Smooth muscle cell (in vitro differentiated cells): ENCODE data around the gene ABCF3. TPM values are rescaled to one million over a fixed set of nuclear protein-coding genes. Genes with fewer than 3 reads are reported as not detected.

Source experiments
- DNase-seq: peaks from one replicate; lab custom pipeline; 2025; ENCODE audit not compliant: unreplicated experiment; lab: John Stamatoyannopoulos, UW
- H2AFZ ChIP-seq: fragments of 200-600 bp; sonication (generic); 2 replicates; pipeline ENCODE4 v1.6.0; 2016; ENCODE audit warnings: antibody characterized with exemption, low read depth, mild to moderate bottlenecking
- H3F3A ChIP-seq: fragments of 200-600 bp; sonication (generic); 2 replicates; pipeline ENCODE4 v1.6.0; 2017; ENCODE audit warnings: antibody characterized with exemption, low read depth
- H3K27ac ChIP-seq: fragments of 200-600 bp; sonication (generic); 2 replicates; pipeline ENCODE4 v1.5.1; 2016; ENCODE audit warnings: low read depth, mild to moderate bottlenecking
- H3K27me3 ChIP-seq: fragments of 200-600 bp; sonication (generic); 2 replicates; pipeline ENCODE4 v1.6.1; 2016; ENCODE audit warnings: low read depth, mild to moderate bottlenecking
- H3K36me3 ChIP-seq: fragments of 200-600 bp; sonication (generic); 2 replicates; pipeline ENCODE4 v1.5.1; 2016; ENCODE audit warnings: low read depth
- H3K4me1 ChIP-seq: fragments of 200-600 bp; sonication (generic); 2 replicates; pipeline ENCODE4 v1.5.1; 2016; ENCODE audit warnings: low read depth
- H3K4me2 ChIP-seq: fragments of 200-600 bp; sonication (generic); 2 replicates; pipeline ENCODE4 v1.6.0; 2016; ENCODE audit warnings: mild to moderate bottlenecking
- H3K4me3 ChIP-seq: fragments of 200-600 bp; sonication (generic); 2 replicates; pipeline ENCODE4 v1.5.1; 2016; ENCODE audit warnings: mild to moderate bottlenecking
- H3K79me2 ChIP-seq: fragments of 200-600 bp; sonication (generic); 2 replicates; pipeline ENCODE4 v1.6.0; 2016; ENCODE audit warnings: low read depth, mild to moderate bottlenecking
- H3K9ac ChIP-seq: fragments of 200-600 bp; sonication (generic); 2 replicates; pipeline ENCODE4 v1.6.0; 2016; ENCODE audit warnings: low read depth
- H3K9me3 ChIP-seq: fragments of 200-600 bp; sonication (generic); replicated peaks from 2 replicates; pipeline ENCODE4 v1.5.1; 2016; ENCODE audit warnings: low read depth
- H4K20me1 ChIP-seq: fragments of 200-600 bp; sonication (generic); 2 replicates; pipeline ENCODE4 v1.6.0; 2016; ENCODE audit warnings: low read depth
- WGBS: methylation state at CpG from one replicate; pipeline ENCODE4 v1.1.7; 2016; ENCODE audit warnings: low lambda C conversion rate; 5-methylcytosine and 5-hydroxymethylcytosine counted together
- polyA plus RNA-seq: library from polyadenylated mRNA; unstranded; fragments of >200 nt; fragmentation: Nextera tagmentation; extraction: Ambion mirVana; gene quantifications from 2 replicates; pipeline ENCODE4 v1.2.1, GENCODE V29; 2016
- total RNA-seq: library from RNA; depleted of rRNA; stranded (reverse); fragments of >200 nt; gene quantifications from 2 replicates; pipeline ENCODE4 v1.2.3, GENCODE V29; 2014
- TF ChIP-seq, protein P1 (sequence below): fragments of 200-600 bp; sonication (generic); IDR thresholded peaks from 2 replicates; pipeline ENCODE4 v1.5.1; 2017; ENCODE audit warnings: borderline replicate concordance, mild to moderate bottlenecking, antibody characterized with exemption; ENCODE audit not compliant: insufficient read depth, poor library complexity, severe bottlenecking

Gene ABCF3, protein sequence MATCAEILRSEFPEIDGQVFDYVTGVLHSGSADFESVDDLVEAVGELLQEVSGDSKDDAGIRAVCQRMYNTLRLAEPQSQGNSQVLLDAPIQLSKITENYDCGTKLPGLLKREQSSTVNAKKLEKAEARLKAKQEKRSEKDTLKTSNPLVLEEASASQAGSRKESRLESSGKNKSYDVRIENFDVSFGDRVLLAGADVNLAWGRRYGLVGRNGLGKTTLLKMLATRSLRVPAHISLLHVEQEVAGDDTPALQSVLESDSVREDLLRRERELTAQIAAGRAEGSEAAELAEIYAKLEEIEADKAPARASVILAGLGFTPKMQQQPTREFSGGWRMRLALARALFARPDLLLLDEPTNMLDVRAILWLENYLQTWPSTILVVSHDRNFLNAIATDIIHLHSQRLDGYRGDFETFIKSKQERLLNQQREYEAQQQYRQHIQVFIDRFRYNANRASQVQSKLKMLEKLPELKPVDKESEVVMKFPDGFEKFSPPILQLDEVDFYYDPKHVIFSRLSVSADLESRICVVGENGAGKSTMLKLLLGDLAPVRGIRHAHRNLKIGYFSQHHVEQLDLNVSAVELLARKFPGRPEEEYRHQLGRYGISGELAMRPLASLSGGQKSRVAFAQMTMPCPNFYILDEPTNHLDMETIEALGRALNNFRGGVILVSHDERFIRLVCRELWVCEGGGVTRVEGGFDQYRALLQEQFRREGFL
- 34.6 and 40.4 TPM in 2 replicates for total RNA-seq
- polyA plus RNA-seq: 46.3 and 69.1 TPM in 2 replicates

DNA sequence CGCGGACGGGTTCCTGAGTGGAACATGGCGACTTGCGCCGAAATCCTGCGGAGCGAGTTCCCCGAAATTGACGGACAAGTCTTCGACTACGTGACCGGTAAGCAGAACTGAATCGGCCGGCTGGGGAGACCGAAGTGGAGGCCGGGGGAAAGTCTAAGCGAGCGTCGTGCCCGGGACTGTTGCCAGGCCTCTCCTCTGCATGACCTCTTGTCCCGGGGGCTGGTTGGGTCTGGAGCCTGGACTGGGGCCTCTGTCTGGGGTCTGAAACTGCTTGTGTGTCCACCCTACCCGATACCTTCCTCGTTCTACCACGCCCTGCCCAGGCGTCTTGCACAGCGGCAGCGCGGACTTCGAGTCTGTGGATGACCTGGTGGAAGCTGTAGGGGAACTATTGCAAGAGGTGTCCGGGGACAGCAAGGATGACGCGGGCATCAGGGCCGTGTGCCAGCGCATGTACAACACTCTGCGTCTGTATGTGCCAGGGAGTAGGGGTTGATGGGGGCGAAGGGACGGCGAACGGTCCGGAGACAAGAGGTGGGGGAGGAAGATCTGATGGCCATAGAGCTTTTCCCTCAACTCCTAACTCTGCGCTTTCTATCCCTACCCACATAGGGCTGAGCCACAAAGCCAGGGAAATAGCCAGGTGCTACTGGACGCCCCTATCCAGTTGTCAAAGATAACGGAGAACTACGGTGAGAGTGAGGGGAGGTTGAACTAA is at the start of gene ABCF3:
Gene ABCF3, plus strand, starts transcription at position 16 of the 718 bp plus-strand sequence. Its CDS starts 9 bp downstream, at position 25.
- DNase-seq: no peak
- H3K9me3 ChIP-seq: no peaks in the 10 kb centered on the region
- TF ChIP-seq, protein P1, sequence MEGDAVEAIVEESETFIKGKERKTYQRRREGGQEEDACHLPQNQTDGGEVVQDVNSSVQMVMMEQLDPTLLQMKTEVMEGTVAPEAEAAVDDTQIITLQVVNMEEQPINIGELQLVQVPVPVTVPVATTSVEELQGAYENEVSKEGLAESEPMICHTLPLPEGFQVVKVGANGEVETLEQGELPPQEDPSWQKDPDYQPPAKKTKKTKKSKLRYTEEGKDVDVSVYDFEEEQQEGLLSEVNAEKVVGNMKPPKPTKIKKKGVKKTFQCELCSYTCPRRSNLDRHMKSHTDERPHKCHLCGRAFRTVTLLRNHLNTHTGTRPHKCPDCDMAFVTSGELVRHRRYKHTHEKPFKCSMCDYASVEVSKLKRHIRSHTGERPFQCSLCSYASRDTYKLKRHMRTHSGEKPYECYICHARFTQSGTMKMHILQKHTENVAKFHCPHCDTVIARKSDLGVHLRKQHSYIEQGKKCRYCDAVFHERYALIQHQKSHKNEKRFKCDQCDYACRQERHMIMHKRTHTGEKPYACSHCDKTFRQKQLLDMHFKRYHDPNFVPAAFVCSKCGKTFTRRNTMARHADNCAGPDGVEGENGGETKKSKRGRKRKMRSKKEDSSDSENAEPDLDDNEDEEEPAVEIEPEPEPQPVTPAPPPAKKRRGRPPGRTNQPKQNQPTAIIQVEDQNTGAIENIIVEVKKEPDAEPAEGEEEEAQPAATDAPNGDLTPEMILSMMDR: no peak
- H3K4me3 ChIP-seq: peak within 1 kb of the TSS; percentile 94
- H3K27me3 ChIP-seq: no peaks in the 10 kb centered on the region
- peak within 1 kb of the TSS; percentile 85 for H3K9ac ChIP-seq
- 2% methylated on average over 45 of the region's 45 CpGs for WGBS
- H3K27ac ChIP-seq: peak within 1 kb of the TSS; percentile 89
- peaks cover 57% of the 10 kb centered on the region for H3K79me2 ChIP-seq
- H4K20me1 ChIP-seq: peaks cover 65% of the 10 kb centered on the region
- H3F3A ChIP-seq: peaks cover 35% of the 10 kb centered on the region
- no peak within 1 kb of the TSS for H2AFZ ChIP-seq
- H3K4me1 ChIP-seq: peaks cover 12% of the 10 kb centered on the region
- H3K4me2 ChIP-seq: peak within 1 kb of the TSS; percentile 100
- peaks cover 12% of the 10 kb centered on the region for H3K36me3 ChIP-seq

DNA sequence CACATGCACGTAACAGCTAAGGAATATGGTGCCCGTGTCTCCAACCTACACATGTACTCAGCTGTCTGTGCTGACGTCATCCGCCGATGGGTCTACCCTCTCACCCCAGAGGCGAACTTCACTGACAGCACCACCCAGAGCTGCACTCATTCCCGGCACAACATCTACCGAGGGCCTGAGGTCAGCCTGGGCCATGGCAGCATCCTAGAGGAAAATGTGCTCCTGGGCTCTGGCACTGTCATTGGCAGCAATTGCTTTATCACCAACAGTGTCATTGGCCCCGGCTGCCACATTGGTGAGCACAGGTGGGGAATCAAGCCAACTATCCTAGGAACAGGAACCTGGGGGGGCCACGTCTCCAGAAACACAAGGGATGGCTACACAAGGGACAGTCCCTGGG is 45.6 kb upstream of the ABCF3 start:
- TF ChIP-seq, protein P1: no peak
- Histone ChIP-seq H3K9me3 (no peaks in the 10 kb centered on the region), H3F3A (no peaks in the 10 kb centered on the region), H3K9ac (no peak overlapping the region), H4K20me1 (peaks cover 8% of the 10 kb centered on the region), H3K4me1 (peaks cover 11% of the 10 kb centered on the region), H3K36me3 (no peaks in the 10 kb centered on the region), H3K4me2 (no peak overlapping the region), H3K27ac (no peak overlapping the region), H3K4me3 (no peak overlapping the region), H3K27me3 (no peaks in the 10 kb centered on the region), H2AFZ (no peak overlapping the region), H3K79me2 (peaks cover 48% of the 10 kb centered on the region)
- DNase-seq: no peak
- 100% methylated on average over 10 of the region's 10 CpGs for WGBS

DNA sequence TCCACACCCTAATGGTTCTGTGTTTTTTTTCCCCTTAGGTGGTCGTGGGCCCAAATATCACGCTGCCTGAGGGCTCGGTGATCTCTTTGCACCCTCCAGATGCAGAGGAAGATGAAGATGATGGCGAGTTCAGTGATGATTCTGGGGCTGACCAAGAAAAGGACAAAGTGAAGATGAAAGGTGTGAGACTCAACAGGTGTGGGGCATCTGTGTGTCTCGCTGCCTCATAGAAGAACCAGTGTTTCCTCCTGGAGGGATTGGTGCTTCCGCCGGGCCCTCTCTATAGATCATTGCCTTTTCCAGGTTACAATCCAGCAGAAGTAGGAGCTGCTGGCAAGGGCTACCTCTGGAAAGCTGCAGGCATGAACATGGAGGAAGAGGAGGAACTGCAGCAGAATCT is 43.8 kb upstream of the ABCF3 start:
- Histone ChIP-seq H3K27ac (no peak overlapping the region), H3K4me2 (no peak overlapping the region), H3K27me3 (no peaks in the 10 kb centered on the region), H3K9me3 (no peaks in the 10 kb centered on the region), H3K4me1 (no peaks in the 10 kb centered on the region), H2AFZ (no peak overlapping the region), H4K20me1 (no peaks in the 10 kb centered on the region), H3K36me3 (no peaks in the 10 kb centered on the region), H3K9ac (no peak overlapping the region), H3F3A (no peaks in the 10 kb centered on the region), H3K79me2 (peaks cover 31% of the 10 kb centered on the region), H3K4me3 (no peak overlapping the region)
- TF ChIP-seq, protein P1: no peak
- WGBS: 99% methylated on average over 7 of the region's 7 CpGs
- no peak for DNase-seq
